Glutamatergic neuron (in vitro differentiated cells): ENCODE data around the gene PLXND1. TPM values are rescaled to one million over a fixed set of nuclear protein-coding genes. Genes with fewer than 3 reads are reported as not detected.

Source experiments
- DNase-seq: peaks from one replicate; pipeline ENCODE4 v3.0.0; 2022
- H3K27ac Mint-ChIP-seq: one replicate; pipeline ENCODE4 v1.8.0; 2020; ENCODE audit warnings: mild to moderate bottlenecking, mixed read lengths, inconsistent platforms; ENCODE audit not compliant: unreplicated experiment
- H3K27me3 Mint-ChIP-seq: one replicate; pipeline ENCODE4 v1.8.0; 2020; ENCODE audit warnings: mild to moderate bottlenecking, moderate library complexity, mixed read lengths, inconsistent platforms; ENCODE audit not compliant: unreplicated experiment
- H3K36me3 Mint-ChIP-seq: one replicate; pipeline ENCODE4 v1.8.0; 2020; ENCODE audit warnings: mild to moderate bottlenecking, mixed read lengths, inconsistent platforms; ENCODE audit not compliant: unreplicated experiment
- H3K4me1 Mint-ChIP-seq: one replicate; pipeline ENCODE4 v1.8.0; 2020; ENCODE audit warnings: mild to moderate bottlenecking, low read depth, mixed read lengths, inconsistent platforms; ENCODE audit not compliant: unreplicated experiment
- H3K4me3 Mint-ChIP-seq: one replicate; pipeline ENCODE4 v1.8.0; 2020; ENCODE audit warnings: mild to moderate bottlenecking, mixed read lengths, inconsistent platforms; ENCODE audit not compliant: unreplicated experiment
- H3K9me3 Mint-ChIP-seq: one replicate; pipeline ENCODE4 v1.8.0; 2020; ENCODE audit warnings: mild to moderate bottlenecking, moderate library complexity, mixed read lengths, inconsistent platforms; ENCODE audit not compliant: unreplicated experiment
- total RNA-seq: library from RNA; stranded (reverse); fragmentation: NEBNext Ultra II Directional; extraction: Animal tissue kit (Norgen Biotek cat#: 25700); gene quantifications from one replicate; pipeline ENCODE4 v1.2.1, GENCODE V29; 2021; ENCODE audit not compliant: unreplicated experiment
- TF ChIP-seq, protein P1 (sequence below): fragments of 200-600 bp; sonication (generic); IDR thresholded peaks from one replicate; pipeline ENCODE4 v1.5.0; 2021; ENCODE audit not compliant: partially characterized antibody, unreplicated experiment

The PLXND1 gene
- total RNA-seq, 1 donor from 2014 or later, result 72.2 TPM

DNA sequence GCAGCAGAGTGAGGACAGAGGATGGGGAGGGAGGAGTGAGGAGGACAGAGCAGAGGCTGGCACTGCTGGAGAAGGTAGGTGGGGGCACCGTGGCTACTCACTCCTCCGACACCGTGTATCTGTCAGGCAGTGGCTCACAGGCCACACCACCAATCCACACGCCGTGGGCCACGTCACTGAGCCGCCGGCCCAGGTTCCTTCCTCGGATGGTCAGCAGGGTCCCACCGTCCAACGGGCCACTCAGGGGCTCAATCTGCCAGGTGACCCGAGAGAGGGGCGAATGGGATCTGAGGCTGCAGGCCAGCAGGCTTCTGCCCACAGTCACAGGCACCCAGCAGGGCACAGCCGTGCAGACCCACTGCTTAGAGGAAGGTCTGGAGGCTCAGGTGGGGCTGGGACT lies 33.0 kb downstream of the PLXND1 start:
- TF ChIP-seq, protein P1, sequence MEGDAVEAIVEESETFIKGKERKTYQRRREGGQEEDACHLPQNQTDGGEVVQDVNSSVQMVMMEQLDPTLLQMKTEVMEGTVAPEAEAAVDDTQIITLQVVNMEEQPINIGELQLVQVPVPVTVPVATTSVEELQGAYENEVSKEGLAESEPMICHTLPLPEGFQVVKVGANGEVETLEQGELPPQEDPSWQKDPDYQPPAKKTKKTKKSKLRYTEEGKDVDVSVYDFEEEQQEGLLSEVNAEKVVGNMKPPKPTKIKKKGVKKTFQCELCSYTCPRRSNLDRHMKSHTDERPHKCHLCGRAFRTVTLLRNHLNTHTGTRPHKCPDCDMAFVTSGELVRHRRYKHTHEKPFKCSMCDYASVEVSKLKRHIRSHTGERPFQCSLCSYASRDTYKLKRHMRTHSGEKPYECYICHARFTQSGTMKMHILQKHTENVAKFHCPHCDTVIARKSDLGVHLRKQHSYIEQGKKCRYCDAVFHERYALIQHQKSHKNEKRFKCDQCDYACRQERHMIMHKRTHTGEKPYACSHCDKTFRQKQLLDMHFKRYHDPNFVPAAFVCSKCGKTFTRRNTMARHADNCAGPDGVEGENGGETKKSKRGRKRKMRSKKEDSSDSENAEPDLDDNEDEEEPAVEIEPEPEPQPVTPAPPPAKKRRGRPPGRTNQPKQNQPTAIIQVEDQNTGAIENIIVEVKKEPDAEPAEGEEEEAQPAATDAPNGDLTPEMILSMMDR, result no peak
- peaks cover 17% of the 10 kb centered on the region for H3K4me1 Mint-ChIP-seq
- no peaks in the 10 kb centered on the region for H3K36me3 Mint-ChIP-seq
- no peak for DNase-seq
- H3K4me3 Mint-ChIP-seq, result no peak overlapping the region
- H3K27me3 Mint-ChIP-seq, result peaks cover 14% of the 10 kb centered on the region
- peaks cover 5% of the 10 kb centered on the region for H3K9me3 Mint-ChIP-seq
- H3K27ac Mint-ChIP-seq, result peak overlapping the region; percentile 52

DNA sequence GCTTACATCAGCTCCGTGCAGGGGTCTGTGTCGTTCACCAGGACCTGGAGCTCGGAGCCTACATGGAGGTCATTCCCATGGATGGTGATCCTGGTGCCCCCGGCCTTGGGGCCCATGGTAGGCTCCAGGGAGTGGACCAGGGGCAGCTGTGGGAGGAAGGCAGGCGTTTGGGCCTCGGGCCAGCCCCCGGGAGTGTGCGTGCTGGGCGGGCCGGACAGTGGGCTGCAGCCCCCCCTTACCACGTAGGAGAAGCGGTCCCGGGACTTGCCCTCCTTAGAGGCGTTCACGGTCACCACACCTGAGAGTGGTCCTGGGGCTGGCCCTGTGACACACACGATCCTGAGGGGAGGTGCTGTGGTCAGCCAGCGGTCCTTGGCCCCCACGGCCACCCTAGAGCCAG lies 33.9 kb downstream of the PLXND1 start:
- peaks cover 20% of the 10 kb centered on the region for H3K4me1 Mint-ChIP-seq
- H3K36me3 Mint-ChIP-seq, result no peaks in the 10 kb centered on the region
- TF ChIP-seq, protein P1, result no peak
- H3K27me3 Mint-ChIP-seq, result peaks cover 14% of the 10 kb centered on the region
- no peak for DNase-seq
- peaks cover 8% of the 10 kb centered on the region for H3K9me3 Mint-ChIP-seq
- H3K4me3 Mint-ChIP-seq, result no peak overlapping the region
- H3K27ac Mint-ChIP-seq, result no peak overlapping the region

DNA sequence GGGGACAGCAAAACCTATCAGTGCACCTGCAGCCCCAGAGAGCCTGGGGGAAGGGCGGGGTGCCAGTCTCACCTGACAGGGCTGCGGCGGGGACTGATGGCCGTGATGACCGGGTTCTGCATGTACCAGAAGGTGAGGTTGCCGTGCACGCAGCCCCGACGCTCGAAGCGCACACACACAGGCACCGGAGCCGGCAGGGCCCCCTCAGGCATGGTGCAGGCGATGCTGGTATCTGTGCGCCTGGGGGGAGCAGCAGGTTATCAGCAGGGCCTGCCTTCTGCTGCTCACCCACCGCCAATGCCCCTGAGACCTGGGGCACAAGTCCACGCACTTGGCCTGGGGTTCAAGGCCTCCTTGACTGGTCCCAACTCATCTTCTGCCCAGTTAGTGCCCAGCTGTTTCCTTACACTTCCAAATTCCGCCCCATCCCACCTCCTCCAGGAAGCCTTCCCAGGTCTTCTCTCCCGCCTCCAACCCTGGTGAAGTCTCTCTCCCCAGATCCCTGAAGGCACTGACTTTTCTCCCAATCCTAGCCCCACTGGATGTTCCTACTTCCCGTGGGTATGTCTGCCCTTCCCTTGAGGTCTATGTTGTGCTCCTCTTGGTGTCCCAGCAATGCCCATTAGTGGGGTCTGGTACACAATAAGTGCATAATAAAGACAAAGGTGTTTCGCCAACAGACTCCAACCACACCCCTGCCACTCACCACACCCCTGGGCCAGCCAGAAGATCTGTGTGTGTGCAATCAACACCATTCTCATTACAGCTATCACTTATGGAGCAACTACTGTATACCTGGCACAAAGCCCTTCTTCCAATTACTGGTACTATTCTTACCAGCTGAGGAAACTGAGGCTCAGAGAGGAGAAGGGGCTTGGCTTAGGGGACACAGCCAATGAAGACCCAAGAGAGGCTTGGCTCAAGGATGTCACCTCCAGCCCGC lies 34.6 kb downstream of the PLXND1 start:
- DNase-seq, result no peak
- peak overlapping the region; percentile 38 for H3K4me3 Mint-ChIP-seq
- TF ChIP-seq, protein P1, result no peak
- peaks cover 20% of the 10 kb centered on the region for H3K4me1 Mint-ChIP-seq
- H3K27me3 Mint-ChIP-seq, result peaks cover 16% of the 10 kb centered on the region
- H3K9me3 Mint-ChIP-seq, result peaks cover 11% of the 10 kb centered on the region
- no peaks in the 10 kb centered on the region for H3K36me3 Mint-ChIP-seq
- H3K27ac Mint-ChIP-seq, result no peak overlapping the region

DNA sequence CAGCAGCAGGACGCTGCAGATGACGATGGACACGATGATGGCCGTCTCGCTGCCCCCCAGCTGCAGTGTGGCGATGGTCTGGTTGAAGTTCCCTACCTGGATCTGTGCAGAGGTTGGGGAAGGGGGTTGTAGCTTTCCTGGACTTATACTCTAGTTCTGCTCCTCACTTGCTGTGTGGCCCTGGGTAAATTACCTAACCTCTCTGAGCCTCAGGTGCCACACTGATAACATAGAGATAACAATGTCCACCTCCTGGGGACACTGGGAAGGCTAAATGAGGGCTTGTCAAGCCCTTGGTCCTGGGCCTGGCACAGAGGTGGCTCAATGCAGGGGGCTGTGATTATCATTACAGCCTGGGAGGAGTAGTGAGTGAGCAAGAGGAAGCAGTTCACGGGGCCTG lies 36.6 kb downstream of the PLXND1 start:
- H3K36me3 Mint-ChIP-seq, result no peaks in the 10 kb centered on the region
- peaks cover 17% of the 10 kb centered on the region for H3K27me3 Mint-ChIP-seq
- H3K27ac Mint-ChIP-seq, result no peak overlapping the region
- no peak for DNase-seq
- H3K4me1 Mint-ChIP-seq, result peaks cover 18% of the 10 kb centered on the region
- TF ChIP-seq, protein P1, result no peak
- H3K9me3 Mint-ChIP-seq, result peaks cover 11% of the 10 kb centered on the region
- no peak overlapping the region for H3K4me3 Mint-ChIP-seq

DNA sequence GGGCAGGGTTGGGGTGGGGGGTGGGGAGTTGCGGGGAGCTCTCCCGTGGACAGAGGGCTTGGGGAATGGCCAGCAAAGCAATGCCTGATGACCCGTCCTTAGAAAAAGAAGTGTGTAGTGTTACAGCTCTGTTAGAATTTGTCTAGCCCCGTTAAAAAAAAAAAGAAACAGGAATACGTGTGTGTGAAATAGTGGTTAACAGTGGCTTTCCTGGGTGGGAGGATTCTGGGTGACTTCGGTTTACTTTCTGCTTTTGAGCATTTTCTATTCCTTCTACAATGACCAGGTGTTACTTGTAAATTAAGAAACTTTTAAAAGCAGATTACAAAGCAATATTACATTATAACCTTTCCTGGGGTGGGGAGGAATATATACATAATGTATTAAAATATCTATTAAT lies 38.5 kb downstream of the PLXND1 start:
- TF ChIP-seq, protein P1, result no peak
- no peak for DNase-seq
- peaks cover 17% of the 10 kb centered on the region for H3K4me1 Mint-ChIP-seq
- peak overlapping the region; percentile 28 for H3K27ac Mint-ChIP-seq
- peaks cover 8% of the 10 kb centered on the region for H3K9me3 Mint-ChIP-seq
- H3K36me3 Mint-ChIP-seq, result no peaks in the 10 kb centered on the region
- no peak overlapping the region for H3K4me3 Mint-ChIP-seq
- peaks cover 13% of the 10 kb centered on the region for H3K27me3 Mint-ChIP-seq
